GM12872 (cell line): ENCODE results near the gene TM9SF4.

ENCODE experiments used
- TF ChIP-seq, protein P1 (sequence below): IDR thresholded peaks from 3 replicates; pipeline ENCODE4 v1.5.1; 2011; ENCODE audit warnings: low read depth, mild to moderate bottlenecking, low read length, moderate library complexity; ENCODE audit not compliant: insufficient read depth

The TM9SF4 gene

DNA sequence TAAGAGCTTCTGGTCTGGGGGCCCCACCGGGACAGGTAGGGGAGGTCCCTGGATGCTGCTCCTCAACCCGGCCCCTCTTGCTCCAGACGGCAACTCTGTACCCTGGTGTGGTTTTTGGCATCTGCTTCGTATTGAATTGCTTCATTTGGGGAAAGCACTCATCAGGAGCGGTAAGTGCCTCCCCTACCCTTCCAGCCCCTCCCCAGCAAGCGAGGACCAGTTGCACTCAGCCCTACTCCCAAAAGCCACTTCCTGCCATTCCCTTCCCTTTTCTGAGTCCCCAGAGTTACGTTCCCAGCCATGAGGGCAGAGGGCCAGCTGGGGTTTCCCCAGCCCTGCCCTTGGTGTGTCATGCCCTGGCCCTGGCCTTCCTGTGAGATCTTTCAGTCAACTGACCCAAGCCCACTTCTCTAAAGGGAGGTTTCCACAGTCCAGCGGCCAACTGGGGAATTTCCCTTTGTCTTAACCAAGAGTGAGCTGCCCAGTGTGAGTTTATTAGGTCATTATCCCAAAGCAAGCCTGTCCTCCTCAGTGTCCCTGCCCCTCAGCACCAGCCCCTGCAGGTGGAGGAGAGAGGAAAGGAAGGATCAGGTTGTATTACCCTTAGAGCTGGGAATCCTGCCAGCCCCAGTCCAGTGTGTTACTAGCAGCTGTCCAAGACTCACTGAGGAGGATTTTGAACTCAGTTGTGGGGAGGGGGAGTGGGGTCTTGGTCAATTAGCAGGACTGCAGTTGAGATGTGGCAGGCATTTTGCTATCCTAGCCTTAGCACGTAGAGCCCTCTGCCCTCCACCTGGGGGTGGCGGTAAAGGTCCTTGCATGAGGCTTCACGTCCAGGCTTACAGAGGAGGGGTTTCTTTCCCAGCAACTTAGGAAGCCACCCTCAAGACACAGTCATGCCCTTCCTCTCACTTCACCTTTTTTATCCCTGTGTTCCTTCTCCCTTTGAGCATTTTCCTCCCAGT lies 45.8 kb downstream of the TM9SF4 start:
- TF ChIP-seq, protein P1, sequence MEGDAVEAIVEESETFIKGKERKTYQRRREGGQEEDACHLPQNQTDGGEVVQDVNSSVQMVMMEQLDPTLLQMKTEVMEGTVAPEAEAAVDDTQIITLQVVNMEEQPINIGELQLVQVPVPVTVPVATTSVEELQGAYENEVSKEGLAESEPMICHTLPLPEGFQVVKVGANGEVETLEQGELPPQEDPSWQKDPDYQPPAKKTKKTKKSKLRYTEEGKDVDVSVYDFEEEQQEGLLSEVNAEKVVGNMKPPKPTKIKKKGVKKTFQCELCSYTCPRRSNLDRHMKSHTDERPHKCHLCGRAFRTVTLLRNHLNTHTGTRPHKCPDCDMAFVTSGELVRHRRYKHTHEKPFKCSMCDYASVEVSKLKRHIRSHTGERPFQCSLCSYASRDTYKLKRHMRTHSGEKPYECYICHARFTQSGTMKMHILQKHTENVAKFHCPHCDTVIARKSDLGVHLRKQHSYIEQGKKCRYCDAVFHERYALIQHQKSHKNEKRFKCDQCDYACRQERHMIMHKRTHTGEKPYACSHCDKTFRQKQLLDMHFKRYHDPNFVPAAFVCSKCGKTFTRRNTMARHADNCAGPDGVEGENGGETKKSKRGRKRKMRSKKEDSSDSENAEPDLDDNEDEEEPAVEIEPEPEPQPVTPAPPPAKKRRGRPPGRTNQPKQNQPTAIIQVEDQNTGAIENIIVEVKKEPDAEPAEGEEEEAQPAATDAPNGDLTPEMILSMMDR, result peak; percentile 49

DNA sequence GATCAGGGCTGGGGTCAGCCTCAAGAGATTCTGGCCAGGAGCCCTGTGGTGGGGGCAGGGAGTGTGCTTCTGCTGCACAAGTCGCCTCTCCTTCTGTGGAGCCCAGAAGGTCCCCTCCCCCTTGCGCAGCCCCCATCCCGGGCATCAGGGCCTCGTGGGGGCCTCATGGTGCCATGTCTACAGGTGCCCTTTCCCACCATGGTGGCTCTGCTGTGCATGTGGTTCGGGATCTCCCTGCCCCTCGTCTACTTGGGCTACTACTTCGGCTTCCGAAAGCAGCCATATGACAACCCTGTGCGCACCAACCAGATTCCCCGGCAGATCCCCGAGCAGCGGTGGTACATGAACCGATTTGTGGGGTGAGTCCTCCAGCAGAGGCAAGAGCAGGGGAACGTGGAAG lies 48.1 kb downstream of the TM9SF4 start:
- TF ChIP-seq, protein P1, result no peak

DNA sequence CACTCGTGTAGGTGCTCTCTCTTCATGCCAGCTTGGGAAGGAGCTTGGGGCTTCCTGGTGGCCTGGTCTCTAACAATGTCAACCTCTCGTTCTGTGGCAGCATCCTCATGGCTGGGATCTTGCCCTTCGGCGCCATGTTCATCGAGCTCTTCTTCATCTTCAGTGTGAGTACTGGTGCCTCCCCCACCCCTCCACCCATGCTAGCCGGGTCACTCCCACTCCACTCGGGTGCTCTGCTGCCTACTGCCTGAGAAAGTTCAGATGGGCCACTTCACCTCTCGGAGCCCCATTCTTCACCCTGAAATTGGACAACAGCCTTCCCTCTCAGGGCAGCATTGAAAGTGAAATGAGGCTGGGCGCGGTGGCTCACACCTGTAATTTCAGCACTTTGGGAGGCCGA lies 48.8 kb downstream of the TM9SF4 start:
- TF ChIP-seq, protein P1, result no peak

DNA sequence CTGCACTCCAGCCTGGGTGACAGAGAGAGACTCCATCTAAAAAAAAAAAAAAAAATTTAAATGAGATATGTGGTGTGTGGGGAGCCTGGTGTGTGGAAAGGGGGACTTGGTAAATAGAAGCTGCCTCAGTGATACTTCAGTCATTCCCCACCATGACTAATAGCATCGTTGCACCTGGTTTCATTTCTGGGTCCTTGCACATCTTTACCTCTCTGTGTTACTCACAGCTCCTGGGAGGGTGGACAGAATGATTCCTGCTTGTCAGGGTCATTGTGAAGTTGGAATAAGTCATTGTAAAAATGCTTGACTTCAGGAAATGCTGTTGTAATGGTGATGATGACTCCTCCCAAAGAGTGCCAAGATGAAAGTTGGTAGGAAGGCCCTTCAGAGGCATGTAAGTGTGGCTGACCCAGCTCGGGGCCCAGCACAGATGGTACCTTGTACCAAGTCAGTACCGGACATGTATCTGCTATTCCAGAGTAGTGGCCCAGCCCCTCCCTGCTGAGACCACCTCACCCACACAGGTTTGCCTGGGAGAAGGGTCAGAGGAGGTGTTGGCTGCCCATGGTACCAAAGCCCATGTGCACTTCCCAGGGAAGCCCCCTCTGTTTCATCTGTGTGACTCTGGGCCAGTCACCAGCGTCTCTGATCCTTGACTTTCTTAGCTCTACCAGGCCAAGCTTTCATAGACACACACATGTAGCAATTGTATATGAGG lies 49.6 kb downstream of the TM9SF4 start:
- TF ChIP-seq, protein P1, result no peak

DNA sequence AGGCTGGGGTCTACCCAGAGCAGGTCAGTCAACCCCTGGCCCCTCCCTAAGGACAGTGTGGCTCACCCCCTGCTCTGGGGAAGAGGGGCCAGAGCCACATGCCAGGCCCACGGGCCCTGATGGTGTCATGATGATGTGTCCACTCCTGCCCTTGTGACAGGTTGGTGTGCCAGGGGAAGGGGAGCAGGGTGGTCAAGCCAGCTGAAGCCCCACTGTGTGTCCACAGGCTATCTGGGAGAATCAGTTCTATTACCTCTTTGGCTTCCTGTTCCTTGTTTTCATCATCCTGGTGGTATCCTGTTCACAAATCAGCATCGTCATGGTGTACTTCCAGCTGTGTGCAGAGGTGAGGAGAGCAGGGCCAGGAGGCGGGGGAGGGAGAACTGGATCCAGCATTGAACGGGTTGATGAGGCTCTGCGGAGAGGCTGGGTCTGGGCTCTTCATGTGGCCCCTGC lies 50.3 kb downstream of the TM9SF4 start:
- TF ChIP-seq, protein P1, result no peak

DNA sequence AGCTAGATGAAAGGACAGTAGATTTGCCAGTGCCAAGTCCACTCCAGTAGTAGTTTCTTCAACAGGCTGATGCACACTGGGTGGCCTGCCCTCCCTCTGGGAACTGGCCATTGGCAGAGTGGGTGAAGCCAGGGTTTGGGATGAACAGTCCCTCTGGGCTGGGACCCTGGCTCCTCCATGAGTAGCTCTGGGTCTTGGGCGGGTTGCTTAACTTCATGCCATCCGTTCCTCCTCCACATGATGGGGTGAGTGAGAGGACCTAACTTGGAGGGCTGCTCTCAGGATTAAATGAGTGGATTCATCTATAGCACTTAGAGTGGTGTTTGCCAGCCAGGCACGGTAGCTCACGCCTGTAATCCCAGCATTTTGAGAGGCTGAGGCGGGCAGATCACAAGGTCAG lies 50.8 kb downstream of the TM9SF4 start:
- TF ChIP-seq, protein P1, result no peak

DNA sequence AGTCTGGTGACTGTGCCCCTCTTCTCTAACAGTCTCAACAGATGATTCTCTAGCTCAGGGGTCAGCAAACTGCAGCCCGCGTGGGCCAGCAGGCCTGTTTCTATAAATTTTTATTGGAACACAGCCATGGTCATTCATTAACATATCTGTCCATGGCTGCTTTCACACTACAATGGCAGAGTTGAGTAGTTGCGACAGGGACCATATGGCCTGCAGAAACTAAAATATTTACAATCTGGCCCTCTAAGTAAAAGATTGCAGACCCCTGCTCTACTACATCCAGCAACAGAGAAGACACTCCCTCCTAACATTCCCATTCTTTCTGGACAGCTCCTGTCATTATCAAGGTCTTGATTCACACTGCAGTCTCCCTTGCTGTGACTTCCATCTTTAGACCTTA lies 52.8 kb downstream of the TM9SF4 start:
- TF ChIP-seq, protein P1, result no peak
